GM13976 (cell line): ENCODE data around the gene MRPL12.

Experiments used
- DNase-seq: peaks from one replicate; pipeline ENCODE4 v3.0.0; 2012; ENCODE audit warnings: low spot score
- CTCF ChIP-seq: IDR thresholded peaks from 2 replicates; pipeline ENCODE4 v1.5.1; 2012; ENCODE audit warnings: borderline replicate concordance, mild to moderate bottlenecking; ENCODE audit not compliant: insufficient read depth; ENCODE audit errors: extremely low read depth, missing control alignments, control extremely low read depth
- in situ Hi-C: fragments of 300-500 bp; cut with MboI; formaldehyde crosslinking; loops from one replicate; pipeline ENCODE4 v1.12.0; 2022; ENCODE audit warnings: low sequenced_read_pairs, mixed read lengths, inconsistent platforms; ENCODE audit not compliant: unreplicated experiment

The MRPL12 gene

GRCh38 chr17:81740395-81740961 lies 37.3 kb downstream of the MRPL12 start:
- no peak for TF ChIP-seq CTCF
- in situ Hi-C loops: no loop called here
- DNase-seq: no peak

GRCh38 chr17:81741049-81741593 lies 38.0 kb downstream of the MRPL12 start:
- no peak for DNase-seq
- no peak for TF ChIP-seq CTCF
- in situ Hi-C loops: no loop called here

GRCh38 chr17:81741594-81742452 lies 38.7 kb downstream of the MRPL12 start:
- TF ChIP-seq CTCF: no peak
- DNase-seq: no peak

More at GRCh38 chr17:81741594-81742452, 38.7 kb downstream of the MRPL12 start:
- in situ Hi-C loops: no loop called here
